H9 (cell line): ENCODE measurements around the gene RPL29. TPM values are rescaled to one million over a fixed set of nuclear protein-coding genes. Genes with fewer than 3 reads are reported as not detected.

Experiments
- DNase-seq: peaks from one replicate; pipeline ENCODE4 v3.0.0-alpha.2; 2017
- H2AFZ ChIP-seq: one replicate; pipeline ENCODE4 v1.6.1; 2013; ENCODE audit warnings: mild to moderate bottlenecking, low read length, control low read depth, moderate library complexity
- H2AK5ac ChIP-seq: 2 replicates; pipeline ENCODE4 v1.6.1; 2013; ENCODE audit warnings: low read length, control low read depth, mixed read lengths; ENCODE audit not compliant: insufficient read length
- H2BK120ac ChIP-seq: one replicate; pipeline ENCODE4 v1.6.1; 2013; ENCODE audit warnings: low read depth, mild to moderate bottlenecking, low read length, control low read depth, inconsistent platforms; ENCODE audit not compliant: poor library complexity, severe bottlenecking
- H2BK12ac ChIP-seq: 2 replicates; pipeline ENCODE4 v1.6.1; 2013; ENCODE audit warnings: low read length, control low read depth, mixed read lengths, low read depth; ENCODE audit not compliant: insufficient read length
- H2BK15ac ChIP-seq: 2 replicates; pipeline ENCODE4 v1.6.1; 2013; ENCODE audit warnings: low read depth, low read length, control low read depth
- H2BK20ac ChIP-seq: one replicate; pipeline ENCODE4 v1.6.1; 2013; ENCODE audit warnings: low read depth, mild to moderate bottlenecking, low read length, control low read depth, inconsistent platforms; ENCODE audit not compliant: poor library complexity, severe bottlenecking
- H2BK5ac ChIP-seq: 2 replicates; pipeline ENCODE4 v1.6.1; 2013; ENCODE audit warnings: low read length, control low read depth, mixed read lengths; ENCODE audit not compliant: insufficient read length
- H3K14ac ChIP-seq: 2 replicates; pipeline ENCODE4 v1.6.1; 2013; ENCODE audit warnings: low read length, control low read depth; ENCODE audit not compliant: insufficient read depth
- H3K18ac ChIP-seq: 2 replicates; pipeline ENCODE4 v1.6.1; 2013; ENCODE audit warnings: low read depth, mild to moderate bottlenecking, mixed read lengths, low read length, control low read depth; ENCODE audit not compliant: insufficient read length
- H3K23ac ChIP-seq: 2 replicates; pipeline ENCODE4 v1.6.1; 2013; ENCODE audit warnings: low read length, control low read depth, mixed read lengths, low read depth; ENCODE audit not compliant: insufficient read length
- H3K23me2 ChIP-seq: 2 replicates; pipeline ENCODE4 v1.6.1; 2013; ENCODE audit warnings: low read depth, mild to moderate bottlenecking, mixed read lengths, low read length, control low read depth; ENCODE audit not compliant: insufficient read length, poor library complexity, severe bottlenecking
- H3K27ac ChIP-seq: 2 replicates; pipeline ENCODE4 v1.5.1; 2013; ENCODE audit warnings: low read length, control low read depth, mixed read lengths, low read depth; ENCODE audit not compliant: insufficient read length
- H3K27me3 ChIP-seq: 2 replicates; pipeline ENCODE4 v1.6.1; 2013; ENCODE audit warnings: low read length, control low read depth, inconsistent platforms; ENCODE audit not compliant: insufficient read depth
- H3K4ac ChIP-seq: 2 replicates; pipeline ENCODE4 v1.6.1; 2013; ENCODE audit warnings: low read depth, mild to moderate bottlenecking, control low read depth, inconsistent platforms, low read length, moderate library complexity
- H3K4me1 ChIP-seq: 2 replicates; pipeline ENCODE4 v1.6.1; 2013; ENCODE audit warnings: low read length, control low read depth, inconsistent platforms; ENCODE audit not compliant: insufficient read depth
- H3K4me2 ChIP-seq: 2 replicates; pipeline ENCODE4 v1.6.1; 2013; ENCODE audit warnings: low read length, control low read depth, mixed read lengths; ENCODE audit not compliant: insufficient read length, insufficient read depth
- H3K56ac ChIP-seq: 2 replicates; pipeline ENCODE4 v1.6.1; 2013; ENCODE audit warnings: low read depth, mild to moderate bottlenecking, mixed read lengths, low read length, control low read depth; ENCODE audit not compliant: insufficient read length
- H3K79me1 ChIP-seq: 2 replicates; pipeline ENCODE4 v1.6.1; 2013; ENCODE audit warnings: low read depth, mild to moderate bottlenecking, moderate library complexity, low read length, control low read depth, inconsistent platforms; ENCODE audit not compliant: insufficient read depth, poor library complexity, severe bottlenecking
- H3K79me2 ChIP-seq: 2 replicates; pipeline ENCODE4 v1.6.1; 2013; ENCODE audit warnings: low read length, control low read depth, inconsistent platforms; ENCODE audit not compliant: insufficient read depth
- H3K9ac ChIP-seq: 2 replicates; pipeline ENCODE4 v1.6.1; 2013; ENCODE audit warnings: low read length, control low read depth, mixed read lengths; ENCODE audit not compliant: insufficient read length; ENCODE audit errors: extremely low read depth
- H3K9me3 ChIP-seq: one replicate; pipeline ENCODE4 v1.6.1; 2013; ENCODE audit warnings: low read depth, low read length, inconsistent platforms; ENCODE audit not compliant: control insufficient read depth
- H3T11ph ChIP-seq: one replicate; pipeline ENCODE4 v1.6.1; 2013; ENCODE audit warnings: mild to moderate bottlenecking, low read length, control low read depth, inconsistent platforms
- H4K20me1 ChIP-seq: one replicate; pipeline ENCODE4 v1.6.1; 2013; ENCODE audit not compliant: control insufficient read depth, insufficient read length, insufficient read depth
- H4K5ac ChIP-seq: 2 replicates; pipeline ENCODE4 v1.6.1; 2013; ENCODE audit warnings: low read depth, mild to moderate bottlenecking, mixed read lengths, low read length, control low read depth; ENCODE audit not compliant: insufficient read length
- H4K8ac ChIP-seq: replicated peaks from 2 replicates; pipeline ENCODE4 v1.6.1; 2013; ENCODE audit warnings: low read length, control low read depth, mixed read lengths, low read depth; ENCODE audit not compliant: insufficient read length
- H4K91ac ChIP-seq: 2 replicates; pipeline ENCODE4 v1.6.1; 2013; ENCODE audit warnings: low read depth, mild to moderate bottlenecking, moderate library complexity, mixed read lengths, low read length, control low read depth; ENCODE audit not compliant: insufficient read length
- H3K27ac Mint-ChIP-seq, 3 experiments: 2 replicates in 2 of 3; 3 replicates in 1 of 3; pipeline ENCODE4 v1.8.0; 2020 to 2021; ENCODE audit warnings: mixed read lengths in 3 of 3, mild to moderate bottlenecking in 1 of 3, moderate library complexity in 1 of 3
- H3K27me3 Mint-ChIP-seq: 2 replicates; pipeline ENCODE4 v1.8.0; 2021; ENCODE audit warnings: low read depth, mild to moderate bottlenecking, moderate library complexity, mixed read lengths
- H3K36me3 Mint-ChIP-seq, 3 experiments: 2 replicates in 2 of 3; 3 replicates in 1 of 3; pipeline ENCODE4 v1.8.0; 2020 to 2021; ENCODE audit warnings: low read depth in 3 of 3, mixed read lengths in 3 of 3; ENCODE audit not compliant: insufficient read depth in 1 of 3
- H3K4me1 Mint-ChIP-seq, 2 experiments: 2 replicates each; pipeline ENCODE4 v1.8.0; 2020; ENCODE audit warnings: mixed read lengths in 2 of 2
- H3K4me3 Mint-ChIP-seq, 2 experiments: 2 replicates in 1 of 2; 3 replicates in 1 of 2; pipeline ENCODE4 v1.8.0; 2020 to 2021; ENCODE audit warnings: mild to moderate bottlenecking in 2 of 2, mixed read lengths in 2 of 2, moderate library complexity in 1 of 2
- H3K9me3 Mint-ChIP-seq, 2 experiments: 2 replicates in 1 of 2; 3 replicates in 1 of 2; pipeline ENCODE4 v1.8.0; 2020; ENCODE audit warnings: mild to moderate bottlenecking in 2 of 2, mixed read lengths in 2 of 2, moderate library complexity in 1 of 2
- WGBS: extraction: QIAGEN DNeasy Blood & Tissue Kit; methylation state at CpG from one replicate; pipeline ENCODE4 v1.1.7; 2013; ENCODE audit warnings: missing lambda C conversion rate, low lambda C conversion rate, mixed read lengths; ENCODE audit not compliant: insufficient read length; ENCODE audit errors: extremely low coverage; 5-methylcytosine and 5-hydroxymethylcytosine counted together
- total RNA-seq: library from RNA; stranded (reverse); gene quantifications from 2 replicates; pipeline ENCODE4 v1.2.1, GENCODE V29; 2021
- TF ChIP-seq, protein P1 (sequence below): fragments of 200-600 bp; sonication (generic); conservative IDR thresholded peaks from 3 replicates; pipeline ENCODE4 v1.8.0; 2021; ENCODE audit warnings: antibody characterized with exemption, mild to moderate bottlenecking

RPL29 gene
- total RNA-seq, 1 experiment from 2014 or later: 1,592 TPM

GRCh38 chr3:51959651-51960050, 36.0 kb downstream of the RPL29 start:
- H4K8ac ChIP-seq: no peak overlapping the region

More at GRCh38 chr3:51959651-51960050, 36.0 kb downstream of the RPL29 start:
- Histone ChIP-seq H2BK12ac (no peak overlapping the region), H3K18ac (no peak overlapping the region), H2BK20ac (no peak overlapping the region), H2BK120ac (no peak overlapping the region), H2BK15ac (no peak overlapping the region), H3K27me3 (peaks cover 10% of the 10 kb centered on the region), H3K9me3 (no peaks in the 10 kb centered on the region), H3K23me2 (no peaks in the 10 kb centered on the region), H4K20me1 (no peaks in the 10 kb centered on the region), H3K4me2 (no peak overlapping the region), H2BK5ac (no peak overlapping the region), H2AK5ac (no peak overlapping the region), H3K79me2 (no peaks in the 10 kb centered on the region), H4K91ac (no peak overlapping the region), H3T11ph (no peak overlapping the region), H4K5ac (no peak overlapping the region), H3K4ac (no peak overlapping the region), H2AFZ (no peak overlapping the region), H3K56ac (no peak overlapping the region), H3K27ac (no peak overlapping the region), H3K79me1 (no peaks in the 10 kb centered on the region), H3K4me1 (no peaks in the 10 kb centered on the region; the same call in 1 of the 2 replicates), H3K9ac (no peak overlapping the region), H3K23ac (no peak overlapping the region), H3K14ac (no peak overlapping the region)
- no peak for DNase-seq
- Mint-ChIP-seq H3K27me3 (peaks cover 63% of the 10 kb centered on the region), H3K36me3 (no peaks in the 10 kb centered on the region), H3K4me3 (no peak overlapping the region; a peak in 1 of 5 replicates), H3K9me3 (no peaks in the 10 kb centered on the region), H3K4me1 (peaks cover 22 to 40% of the 10 kb centered on the region in 2 experiments), H3K27ac (no peak overlapping the region)
- TF ChIP-seq, protein P1, sequence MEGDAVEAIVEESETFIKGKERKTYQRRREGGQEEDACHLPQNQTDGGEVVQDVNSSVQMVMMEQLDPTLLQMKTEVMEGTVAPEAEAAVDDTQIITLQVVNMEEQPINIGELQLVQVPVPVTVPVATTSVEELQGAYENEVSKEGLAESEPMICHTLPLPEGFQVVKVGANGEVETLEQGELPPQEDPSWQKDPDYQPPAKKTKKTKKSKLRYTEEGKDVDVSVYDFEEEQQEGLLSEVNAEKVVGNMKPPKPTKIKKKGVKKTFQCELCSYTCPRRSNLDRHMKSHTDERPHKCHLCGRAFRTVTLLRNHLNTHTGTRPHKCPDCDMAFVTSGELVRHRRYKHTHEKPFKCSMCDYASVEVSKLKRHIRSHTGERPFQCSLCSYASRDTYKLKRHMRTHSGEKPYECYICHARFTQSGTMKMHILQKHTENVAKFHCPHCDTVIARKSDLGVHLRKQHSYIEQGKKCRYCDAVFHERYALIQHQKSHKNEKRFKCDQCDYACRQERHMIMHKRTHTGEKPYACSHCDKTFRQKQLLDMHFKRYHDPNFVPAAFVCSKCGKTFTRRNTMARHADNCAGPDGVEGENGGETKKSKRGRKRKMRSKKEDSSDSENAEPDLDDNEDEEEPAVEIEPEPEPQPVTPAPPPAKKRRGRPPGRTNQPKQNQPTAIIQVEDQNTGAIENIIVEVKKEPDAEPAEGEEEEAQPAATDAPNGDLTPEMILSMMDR: no peak
- no CpG with 5 or more reads among the region's 7 CpGs for WGBS
